Parathyroid adenoma (tissue), 2 donors: Measurements from ENCODE around the gene CFAP61.

Source experiments
- H2AFZ ChIP-seq: fragments of 300-600 bp; sonication (generic); one replicate; pipeline ENCODE4 v1.7.0; 2017; ENCODE audit warnings: antibody characterized with exemption, mild to moderate bottlenecking
- H3K27ac ChIP-seq: fragments of 300-600 bp; sonication (generic); one replicate; pipeline ENCODE4 v1.7.0; 2017
- H3K27me3 ChIP-seq: fragments of 300-600 bp; sonication (generic); one replicate; pipeline ENCODE4 v1.7.0; 2017; ENCODE audit warnings: low read length; ENCODE audit not compliant: control insufficient read depth, insufficient read depth
- H3K36me3 ChIP-seq: fragments of 300-600 bp; sonication (generic); one replicate; pipeline ENCODE4 v1.7.0; 2017; ENCODE audit warnings: low read length; ENCODE audit not compliant: control insufficient read depth, insufficient read depth
- H3K4me1 ChIP-seq: fragments of 300-600 bp; sonication (generic); one replicate; pipeline ENCODE4 v1.7.0; 2017; ENCODE audit warnings: control low read depth
- H3K4me2 ChIP-seq: fragments of 300-600 bp; sonication (generic); one replicate; pipeline ENCODE4 v1.7.0; 2017; ENCODE audit warnings: low read length
- H3K4me3 ChIP-seq: fragments of 300-600 bp; sonication (generic); one replicate; pipeline ENCODE4 v1.7.0; 2017; ENCODE audit warnings: low read depth, low read length
- H3K79me2 ChIP-seq: fragments of 300-600 bp; sonication (generic); one replicate; pipeline ENCODE4 v1.7.0; 2017; ENCODE audit warnings: control low read depth
- H3K9ac ChIP-seq: fragments of 300-600 bp; sonication (generic); one replicate; pipeline ENCODE4 v1.7.0; 2017; ENCODE audit warnings: mild to moderate bottlenecking
- H3K9me3 ChIP-seq: fragments of 300-600 bp; sonication (generic); one replicate; pipeline ENCODE4 v1.7.0; 2017; ENCODE audit warnings: low read length; ENCODE audit not compliant: control insufficient read depth
- CTCF ChIP-seq: fragments of 300-600 bp; sonication (generic); IDR thresholded peaks from one replicate; pipeline ENCODE4 v1.7.0; 2017; ENCODE audit warnings: antibody characterized with exemption, mild to moderate bottlenecking
- donor health status: primary hyperparathyroidism.

The CFAP61 gene

GRCh38 chr20:20174089-20174835 is 121.9 kb downstream of the CFAP61 start:
- no peaks in the 10 kb centered on the region for H3K4me1 ChIP-seq
- H3K4me3 ChIP-seq: no peak overlapping the region
- no peaks in the 10 kb centered on the region for H3K9me3 ChIP-seq
- no peak overlapping the region for H3K4me2 ChIP-seq
- TF ChIP-seq CTCF: no peak
- H3K27me3 ChIP-seq: no peaks in the 10 kb centered on the region
- H3K79me2 ChIP-seq: no peaks in the 10 kb centered on the region
- H3K9ac ChIP-seq: no peak overlapping the region
- no peak overlapping the region for H2AFZ ChIP-seq
- H3K27ac ChIP-seq: no peak overlapping the region
- H3K36me3 ChIP-seq: no peaks in the 10 kb centered on the region

GRCh38 chr20:20181322-20181721 is 129.0 kb downstream of the CFAP61 start:
- Histone ChIP-seq H3K27ac (no peak overlapping the region), H3K27me3 (no peaks in the 10 kb centered on the region), H3K4me3 (no peak overlapping the region), H3K9ac (no peak overlapping the region), H2AFZ (no peak overlapping the region), H3K36me3 (no peaks in the 10 kb centered on the region), H3K9me3 (no peaks in the 10 kb centered on the region), H3K4me1 (no peaks in the 10 kb centered on the region), H3K4me2 (no peak overlapping the region), H3K79me2 (no peaks in the 10 kb centered on the region)
- TF ChIP-seq CTCF: no peak

- no peaks in the 10 kb centered on the region for H3K4me1 ChIP-seq
- no peak overlapping the region for H3K4me3 ChIP-seq
- no peaks in the 10 kb centered on the region for H3K79me2 ChIP-seq
- H3K9ac ChIP-seq: no peak overlapping the region
- no peaks in the 10 kb centered on the region for H3K36me3 ChIP-seq
- H3K27ac ChIP-seq: no peak overlapping the region
- H2AFZ ChIP-seq: no peak overlapping the region
- TF ChIP-seq CTCF: no peak
- H3K9me3 ChIP-seq: no peaks in the 10 kb centered on the region
- H3K4me2 ChIP-seq: no peak overlapping the region
- no peaks in the 10 kb centered on the region for H3K27me3 ChIP-seq
These were observed 131.8 kb downstream of the CFAP61 start for GRCh38 chr20:20184149-20184548.

- TF ChIP-seq CTCF: no peak
These were observed 132.4 kb downstream of the CFAP61 start for GRCh38 chr20:20184706-20185105.

GRCh38 chr20:20188647-20189046 is 136.3 kb downstream of the CFAP61 start:
- Histone ChIP-seq H2AFZ (no peak overlapping the region), H3K4me1 (no peaks in the 10 kb centered on the region), H3K36me3 (no peaks in the 10 kb centered on the region), H3K9ac (no peak overlapping the region), H3K9me3 (no peaks in the 10 kb centered on the region), H3K27me3 (no peaks in the 10 kb centered on the region), H3K4me2 (no peak overlapping the region), H3K4me3 (no peak overlapping the region), H3K27ac (no peak overlapping the region), H3K79me2 (no peaks in the 10 kb centered on the region)
- no peak for TF ChIP-seq CTCF

More at GRCh38 chr20:20184706-20185105, 132.4 kb downstream of the CFAP61 start:
- Histone ChIP-seq H3K27ac (no peak overlapping the region), H3K9ac (no peak overlapping the region), H3K27me3 (no peaks in the 10 kb centered on the region), H3K4me1 (no peaks in the 10 kb centered on the region), H2AFZ (no peak overlapping the region), H3K79me2 (no peaks in the 10 kb centered on the region), H3K9me3 (no peaks in the 10 kb centered on the region), H3K4me2 (no peak overlapping the region), H3K36me3 (no peaks in the 10 kb centered on the region), H3K4me3 (no peak overlapping the region)
